ENCODE data around the gene FAM72A.
A peak's percentile ranks its signal among the peaks of the same experiment; 100 is the strongest.
"Not testable (repeated sequence)": the region's sequence is repeated elsewhere in the genome, so short reads cannot be mapped to it uniquely, and the experiment has no call there.

Gene FAM72A

DNA sequence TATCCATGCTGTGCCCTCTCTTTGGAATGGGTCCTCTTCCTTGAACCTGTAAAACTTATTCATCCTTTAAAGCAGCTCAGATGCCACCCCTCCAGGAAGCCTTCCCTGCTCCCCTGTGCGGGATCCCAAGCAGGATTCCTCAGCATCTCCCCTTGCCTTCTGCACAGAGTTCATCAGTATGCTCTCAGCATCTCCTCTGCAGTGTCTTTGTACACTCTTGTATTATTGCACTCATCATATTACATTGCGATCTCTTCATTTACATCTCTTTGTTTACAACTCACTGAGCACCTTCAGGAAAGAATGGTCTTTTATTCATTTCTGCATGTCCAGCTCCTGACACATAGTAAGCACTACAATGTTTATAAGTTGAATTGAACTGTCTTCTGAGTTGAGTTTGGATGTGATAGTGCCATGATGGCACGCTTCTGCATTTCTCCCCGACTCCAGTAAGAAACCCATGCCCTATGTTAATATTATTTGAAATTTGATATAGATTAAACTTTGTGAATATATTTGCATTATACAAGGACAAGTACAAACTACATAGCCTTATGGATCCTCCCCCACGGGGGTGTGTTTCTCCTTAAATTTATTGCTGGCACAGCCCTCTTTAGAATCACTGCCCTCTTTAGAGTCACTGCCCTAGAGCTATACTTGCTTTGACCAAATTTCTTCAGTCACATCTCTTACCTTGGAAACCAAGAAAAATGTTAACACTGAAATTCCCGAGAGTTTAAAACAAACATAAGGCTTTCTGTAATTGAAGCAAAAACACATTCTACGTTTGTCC lies 13.2 kb upstream of the FAM72A start:
- not testable (repeated sequence) for DNase-seq (ENCODE audit: low read depth)

DNA sequence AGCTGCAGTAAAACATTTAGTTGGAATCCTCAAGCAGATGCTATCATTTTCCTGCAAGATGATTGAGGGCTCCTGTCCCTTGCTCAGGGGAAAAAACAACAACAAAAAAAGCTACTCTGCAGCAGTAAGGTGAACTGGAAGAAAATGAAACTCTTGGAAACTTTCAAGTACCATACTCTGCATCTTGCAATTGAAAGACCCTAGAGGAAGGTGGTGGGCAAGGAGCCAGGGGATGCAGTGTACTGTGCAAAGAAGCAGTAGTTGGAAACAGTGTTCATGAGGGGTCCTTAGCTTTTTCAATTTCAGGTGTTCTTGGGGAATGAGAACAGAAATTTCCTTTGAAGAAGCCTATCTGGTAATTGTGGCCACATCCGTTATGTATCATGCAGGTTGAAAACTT lies 8.2 kb upstream of the FAM72A start:
- DNase-seq (ENCODE audit: low read depth), result not testable (repeated sequence)

DNA sequence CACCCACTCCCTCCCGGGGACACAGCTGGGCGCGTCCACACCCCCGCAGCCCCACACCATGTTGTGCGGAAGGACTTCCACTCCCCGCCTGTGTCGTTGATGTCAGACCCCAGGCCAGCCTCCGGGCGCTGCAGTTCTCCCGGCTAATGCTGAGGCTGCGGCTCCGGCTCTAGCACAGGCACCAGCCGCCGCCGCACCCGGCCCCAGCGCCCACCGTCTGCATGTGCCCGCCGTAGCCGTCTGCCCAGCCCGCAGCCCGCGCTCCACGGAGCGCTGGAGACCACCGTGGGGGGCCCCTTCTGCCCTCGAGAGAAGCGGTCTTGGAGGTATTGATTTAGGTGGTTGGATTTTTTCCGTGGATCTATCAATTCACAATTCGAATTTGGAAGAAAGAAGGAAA lies 2.9 kb upstream of the FAM72A start:
- not testable (repeated sequence) for DNase-seq (ENCODE audit: low read depth)

- DNase-seq (ENCODE audit: low read depth), result not testable (repeated sequence)
These were observed 2.2 kb upstream of the FAM72A start for GRCh38 chr1:206204871-206205270.

- not testable (repeated sequence) for DNase-seq (ENCODE audit: low read depth)
These were observed 1.5 kb upstream of the FAM72A start for GRCh38 chr1:206204159-206204511.

GRCh38 chr1:206203364-206204158 lies 922 bp upstream of the FAM72A start, which contains the start of gene SRGAP2:
TSS of gene SRGAP2 (plus strand) at chr1:206203541. CDS start at chr1:206205971, 2,430 bp downstream.
- peak; percentile 50 for DNase-seq (ENCODE audit: low read depth)

GRCh38 chr1:206196748-206197424 lies 5.8 kb downstream of the FAM72A start:
- not testable (repeated sequence) for DNase-seq (ENCODE audit: low read depth)

DNA sequence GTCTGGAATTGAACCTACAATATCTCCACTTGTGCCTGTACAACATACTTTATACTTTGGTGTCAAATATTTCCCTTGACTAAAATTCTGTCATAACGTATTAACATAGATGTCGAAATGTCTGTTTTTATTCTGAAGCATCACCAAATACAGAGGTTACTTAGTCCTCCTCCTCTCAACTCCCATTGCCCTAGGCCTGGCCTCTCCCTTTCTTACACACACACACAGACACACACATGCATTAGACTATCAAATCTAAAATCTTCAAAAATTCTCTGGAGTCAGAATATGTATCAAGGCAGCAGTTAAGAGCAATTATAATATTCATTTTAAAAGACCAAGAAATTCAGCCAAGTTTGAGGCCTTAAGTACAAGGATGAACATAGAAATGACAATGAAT lies 7.5 kb downstream of the FAM72A start:
- DNase-seq (ENCODE audit: low read depth), result not testable (repeated sequence)

DNA sequence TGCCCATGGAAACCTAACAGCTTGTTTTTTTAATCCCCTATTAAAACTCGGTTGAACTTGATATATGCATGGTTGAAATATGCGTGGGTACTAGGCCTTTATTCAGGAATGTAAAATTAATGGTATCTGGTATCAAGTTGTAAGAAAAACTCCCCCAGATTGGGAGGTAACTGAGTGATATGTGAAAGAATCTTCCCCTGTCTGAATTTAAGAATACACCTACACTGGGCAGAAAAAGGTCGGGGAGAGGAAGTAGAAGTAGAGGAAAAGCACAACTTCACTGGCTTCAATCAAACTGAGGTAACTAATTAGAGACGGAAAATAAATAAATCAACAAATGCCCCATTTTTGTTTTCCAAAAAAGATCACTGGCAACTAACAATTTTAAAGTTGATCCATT lies 15.8 kb downstream of the FAM72A start:
- not testable (repeated sequence) for DNase-seq (ENCODE audit: low read depth)

- DNase-seq (ENCODE audit: low read depth), result not testable (repeated sequence)
These were observed 16.9 kb downstream of the FAM72A start for GRCh38 chr1:206185778-206186177.

DNA sequence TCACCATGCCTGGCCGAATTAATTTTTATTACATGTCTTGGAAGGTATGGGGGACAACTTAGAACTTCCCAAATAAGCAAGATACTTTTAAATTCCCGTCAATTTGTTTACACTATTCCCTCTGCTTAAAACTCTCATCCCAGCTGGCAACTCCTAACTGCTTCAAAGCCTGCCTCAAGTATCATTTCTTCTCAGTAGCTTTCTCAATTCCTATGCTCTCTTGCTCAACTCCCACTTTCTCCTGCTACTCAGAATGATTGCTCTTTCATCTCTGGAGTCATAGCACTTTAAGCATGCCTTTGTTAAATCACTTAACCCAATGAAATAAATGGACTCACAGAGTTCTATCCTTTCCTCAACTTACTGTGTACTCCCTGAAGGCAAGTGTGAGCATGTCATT lies 18.9 kb downstream of the FAM72A start:
- not testable (repeated sequence) for DNase-seq (ENCODE audit: low read depth)

- DNase-seq (ENCODE audit: low read depth), result not testable (repeated sequence)
These were observed 20.0 kb downstream of the FAM72A start for GRCh38 chr1:206182368-206183317.

GRCh38 chr1:206179666-206180065 lies 23.0 kb downstream of the FAM72A start:
- DNase-seq (ENCODE audit: low read depth), result not testable (repeated sequence)

- DNase-seq (ENCODE audit: low read depth), result not testable (repeated sequence)
These were observed 24.3 kb downstream of the FAM72A start for GRCh38 chr1:206178061-206178989.

DNA sequence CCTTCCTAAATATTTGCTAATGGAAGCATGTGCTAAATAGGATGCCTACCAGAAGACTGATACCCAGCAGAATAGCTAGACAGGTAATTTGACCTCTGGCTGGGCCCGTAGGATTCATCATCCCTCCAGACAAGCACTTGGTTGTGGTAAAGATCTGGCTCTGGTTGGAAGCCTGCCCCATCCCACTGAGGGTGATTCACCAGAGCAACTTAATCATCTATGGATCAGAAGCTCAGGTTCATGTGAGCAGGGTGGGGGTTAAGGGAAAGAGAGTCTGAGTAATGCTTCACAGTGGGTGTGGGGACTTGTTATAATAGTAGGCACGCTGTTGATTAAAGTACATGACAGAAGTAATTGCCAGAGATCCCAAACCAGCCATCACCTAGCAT lies 26.5 kb downstream of the FAM72A start:
- not testable (repeated sequence) for DNase-seq (ENCODE audit: low read depth)

DNA sequence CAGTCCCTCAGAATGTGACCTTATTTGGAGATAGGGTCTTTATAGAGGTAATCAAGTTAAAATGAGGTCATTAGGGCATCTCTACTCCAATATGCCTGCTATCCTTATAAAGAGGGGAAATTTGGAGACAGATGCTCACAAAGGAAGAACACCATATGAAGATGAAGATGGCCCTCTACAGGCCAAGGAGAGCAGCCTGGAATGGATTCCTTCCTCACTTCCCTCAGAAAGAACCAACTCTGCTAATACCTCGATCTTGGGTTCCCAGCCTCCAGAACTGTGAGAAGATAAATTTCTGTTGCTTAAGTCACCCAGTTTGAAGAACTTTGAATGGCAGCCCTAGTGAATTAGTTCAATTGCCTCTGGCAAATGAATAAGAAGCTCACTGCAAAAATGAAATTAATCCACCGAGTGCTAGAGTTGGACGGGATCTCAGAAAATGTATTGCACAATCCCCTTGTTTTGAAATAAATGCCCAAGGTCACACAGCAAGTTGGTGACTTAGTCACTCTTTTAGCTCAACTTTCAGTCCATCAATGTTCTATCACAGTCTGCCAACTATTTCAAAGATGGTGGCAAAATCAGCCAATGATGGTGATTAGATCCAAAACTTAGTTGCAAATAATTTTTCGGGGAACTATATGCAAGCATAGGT lies 27.1 kb downstream of the FAM72A start:
- not testable (repeated sequence) for DNase-seq (ENCODE audit: low read depth)

GRCh38 chr1:206174182-206174868 lies 28.3 kb downstream of the FAM72A start:
- not testable (repeated sequence) for DNase-seq (ENCODE audit: low read depth)

DNA sequence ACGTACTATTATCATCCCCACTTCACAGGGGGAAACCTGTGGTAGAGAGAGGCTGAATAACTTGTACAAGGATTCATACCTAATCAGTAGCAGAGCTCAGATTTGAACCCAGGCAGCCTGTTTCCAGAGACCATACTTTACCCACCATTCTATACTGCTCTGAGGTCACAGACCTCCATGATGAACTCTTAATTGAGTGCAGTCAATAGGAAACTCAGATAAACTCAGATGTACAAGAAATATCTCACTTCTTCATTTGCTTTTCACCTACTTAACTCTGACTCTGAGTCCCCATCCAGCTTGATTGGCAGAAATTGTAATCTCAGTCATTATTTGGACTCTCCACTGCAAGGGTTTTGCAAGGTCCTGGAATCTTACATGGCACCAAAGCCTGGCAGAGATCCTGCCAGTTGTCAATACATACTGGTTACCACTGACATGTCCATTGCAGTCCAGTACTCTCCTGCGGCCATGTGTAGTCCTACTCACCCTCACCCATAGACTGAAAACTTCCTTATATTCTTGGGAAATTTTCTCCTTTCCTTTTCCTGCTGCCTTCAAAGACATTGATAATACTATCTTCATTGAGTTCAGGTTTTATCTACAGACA lies 29.4 kb downstream of the FAM72A start:
- DNase-seq (ENCODE audit: low read depth), result not testable (repeated sequence)

DNA sequence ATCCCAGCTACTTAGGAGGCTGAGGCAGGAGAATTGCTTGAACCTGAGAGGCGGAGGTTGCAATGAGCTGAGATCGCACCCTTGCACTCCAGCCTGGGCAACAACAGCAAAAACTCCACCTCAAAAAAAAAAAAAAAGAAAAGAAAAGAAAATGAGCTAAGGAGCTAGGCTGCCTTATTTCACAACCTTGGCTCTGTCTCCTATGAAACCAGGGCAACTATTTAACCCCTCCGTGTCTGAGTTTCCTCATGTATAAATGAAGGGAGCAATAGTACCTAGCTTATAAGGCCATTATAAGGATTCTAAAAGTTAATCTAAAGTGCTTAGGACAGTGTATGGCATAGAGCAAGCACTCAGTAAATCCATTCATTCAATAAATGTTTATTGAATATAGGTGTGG lies 32.8 kb downstream of the FAM72A start:
- not testable (repeated sequence) for DNase-seq (ENCODE audit: low read depth)

Measured in T-helper 22 cell (primary cell).